ENCODE measurements around the gene KLF15.

KLF15 gene

GRCh38 chr3:126313166-126313565 lies 44.0 kb downstream of the KLF15 start:
- no peak for TF ChIP-seq CTCF (IDR thresholded peaks at IDR 0.05; ENCODE audit: insufficient read depth, low read length, poor library complexity, severe bottlenecking)

GRCh38 chr3:126312341-126312740 lies 44.9 kb downstream of the KLF15 start:
- Histone ChIP-seq H3K36me3 (ENCODE audit: control insufficient read depth, insufficient read depth, low read length) (no peaks in the 10 kb centered on the region), H3K4me3 (replicated peaks; ENCODE audit: low read depth, low read length) (no peak overlapping the region), H3K27me3 (replicated peaks; ENCODE audit: control insufficient read depth, insufficient read depth, low read length) (no peaks in the 10 kb centered on the region; the same call in 1 of the 2 replicates)
- TF ChIP-seq CTCF (IDR thresholded peaks at IDR 0.05; ENCODE audit: insufficient read depth, low read length, poor library complexity, severe bottlenecking), result no peak
- no peak for DNase-seq (ENCODE audit: extremely low read depth, insufficient read length)

More at GRCh38 chr3:126313166-126313565, 44.0 kb downstream of the KLF15 start:
- DNase-seq (ENCODE audit: extremely low read depth, insufficient read length), result no peak
- Histone ChIP-seq H3K27me3 (replicated peaks; ENCODE audit: control insufficient read depth, insufficient read depth, low read length) (no peaks in the 10 kb centered on the region; the same call in 1 of the 2 replicates), H3K36me3 (ENCODE audit: control insufficient read depth, insufficient read depth, low read length) (no peaks in the 10 kb centered on the region), H3K4me3 (replicated peaks; ENCODE audit: low read depth, low read length) (no peak overlapping the region)

GRCh38 chr3:126311338-126311978 lies 45.8 kb downstream of the KLF15 start:
- Histone ChIP-seq H3K27me3 (replicated peaks; ENCODE audit: control insufficient read depth, insufficient read depth, low read length) (no peaks in the 10 kb centered on the region; the same call in 1 of the 2 replicates), H3K36me3 (ENCODE audit: control insufficient read depth, insufficient read depth, low read length) (no peaks in the 10 kb centered on the region), H3K4me3 (replicated peaks; ENCODE audit: low read depth, low read length) (no peak overlapping the region)
- TF ChIP-seq CTCF (IDR thresholded peaks at IDR 0.05; ENCODE audit: insufficient read depth, low read length, poor library complexity, severe bottlenecking), result no peak
- no peak for DNase-seq (ENCODE audit: extremely low read depth, insufficient read length)

GRCh38 chr3:126310816-126311215 lies 46.4 kb downstream of the KLF15 start:
- Histone ChIP-seq H3K4me3 (replicated peaks; ENCODE audit: low read depth, low read length) (no peak overlapping the region), H3K36me3 (ENCODE audit: control insufficient read depth, insufficient read depth, low read length) (no peaks in the 10 kb centered on the region), H3K27me3 (replicated peaks; ENCODE audit: control insufficient read depth, insufficient read depth, low read length) (no peaks in the 10 kb centered on the region; the same call in 1 of the 2 replicates)
- DNase-seq (ENCODE audit: extremely low read depth, insufficient read length), result no peak
- TF ChIP-seq CTCF (IDR thresholded peaks at IDR 0.05; ENCODE audit: insufficient read depth, low read length, poor library complexity, severe bottlenecking), result no peak

- H3K36me3 ChIP-seq (ENCODE audit: control insufficient read depth, insufficient read depth, low read length), result no peaks in the 10 kb centered on the region
- no peak overlapping the region for H3K4me3 ChIP-seq (replicated peaks; ENCODE audit: low read depth, low read length)
- TF ChIP-seq CTCF (IDR thresholded peaks at IDR 0.05; ENCODE audit: insufficient read depth, low read length, poor library complexity, severe bottlenecking), result no peak
- no peak for DNase-seq (ENCODE audit: extremely low read depth, insufficient read length)
- no peaks in the 10 kb centered on the region; the same call in 1 of the 2 replicates for H3K27me3 ChIP-seq (replicated peaks; ENCODE audit: control insufficient read depth, insufficient read depth, low read length)
Measured at GRCh38 chr3:126309861-126310655, 47.1 kb downstream of the KLF15 start.
